HG02884 (cell line): ENCODE data around the gene DNAJC7.
"Not testable (repeated sequence)": the region's sequence is repeated elsewhere in the genome, so short reads cannot be mapped to it uniquely, and the experiment has no call there.

Source experiments
- ATAC-seq: cut with Tn5 transposase; IDR thresholded peaks from one replicate; pipeline ENCODE4 v1.9.1; 2021; ENCODE audit warnings: mild to moderate bottlenecking, moderate library complexity; ENCODE audit not compliant: unreplicated experiment

DNAJC7 gene

DNA sequence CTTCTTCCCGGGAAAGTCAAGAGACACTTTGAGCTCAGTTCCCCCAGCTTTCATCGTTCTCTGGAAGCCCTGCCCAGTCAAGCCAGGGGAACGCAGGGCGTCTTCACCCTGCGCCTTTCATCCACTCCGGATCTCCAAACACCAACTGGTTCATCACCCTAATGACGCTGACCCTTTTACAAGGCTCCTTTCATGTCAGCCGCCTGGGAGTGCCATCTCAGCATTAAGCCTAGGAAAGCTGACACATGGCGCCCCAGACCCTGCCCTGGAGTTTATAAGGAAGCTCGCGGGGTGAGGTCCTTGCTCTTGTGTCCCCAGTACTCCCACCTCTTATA, 594 bp upstream of the DNAJC7 start:
- ATAC-seq = peak; percentile 7

DNA sequence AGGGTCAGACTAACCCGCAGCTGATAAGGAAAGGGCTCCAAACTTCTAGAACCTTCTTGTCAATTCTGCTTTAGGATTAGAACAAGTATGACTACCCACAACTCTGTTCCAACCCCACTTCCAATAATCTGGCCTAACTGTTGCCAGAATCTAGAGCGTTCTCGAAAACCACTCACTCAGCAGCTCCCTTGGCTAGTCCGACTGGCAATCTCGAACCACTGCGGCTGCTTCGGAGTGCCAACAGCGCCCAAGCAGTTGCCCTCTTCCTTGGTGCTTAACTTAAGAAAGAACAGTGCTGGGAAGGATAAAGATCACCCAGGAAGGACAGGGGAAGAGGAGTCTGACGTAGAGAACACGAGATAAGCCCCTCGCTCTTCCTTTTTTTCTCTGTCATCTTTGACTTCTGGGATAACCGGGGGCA, 818 bp downstream of the DNAJC7 start:
- no peak for ATAC-seq

DNA sequence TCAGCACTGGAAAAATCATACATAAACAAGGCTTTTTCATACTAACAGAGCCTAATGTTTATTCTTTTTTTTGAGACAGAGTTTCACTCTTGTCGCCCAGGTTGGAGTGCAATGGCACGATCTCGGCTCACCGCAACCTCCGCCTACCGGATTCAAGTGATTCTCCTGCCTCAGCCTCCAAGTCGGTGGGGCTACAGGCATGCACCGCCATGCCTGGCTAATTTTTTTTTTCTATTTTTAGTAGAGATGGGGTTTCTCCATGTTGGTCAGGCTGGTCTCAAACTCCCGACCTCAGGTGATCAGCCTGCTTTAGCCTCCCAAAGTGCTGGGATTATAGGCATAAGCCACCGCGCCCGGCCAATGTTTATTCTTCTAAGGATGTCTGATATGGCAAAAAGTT, 3.5 kb downstream of the DNAJC7 start:
- not testable (repeated sequence) for ATAC-seq

DNA sequence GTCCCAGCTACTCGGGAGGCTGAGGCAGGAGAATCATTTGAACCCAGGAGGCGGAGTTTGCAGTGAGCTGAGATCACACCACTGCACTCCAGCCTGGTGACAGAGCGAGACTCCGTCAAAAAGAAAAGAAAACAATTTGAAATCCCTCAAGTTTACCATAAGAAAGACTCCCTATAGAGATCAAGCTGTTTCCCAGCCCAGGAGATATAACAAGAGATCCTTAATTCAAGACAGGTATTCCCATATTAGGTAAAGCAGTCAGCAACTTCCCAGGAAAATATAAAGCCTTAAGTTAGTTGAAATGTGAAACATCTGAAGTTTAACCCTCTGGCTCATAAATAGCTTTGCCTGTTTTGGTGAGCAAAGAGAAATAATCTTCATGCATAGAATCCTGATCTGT, 4.9 kb downstream of the DNAJC7 start:
- not testable (repeated sequence) for ATAC-seq

DNA sequence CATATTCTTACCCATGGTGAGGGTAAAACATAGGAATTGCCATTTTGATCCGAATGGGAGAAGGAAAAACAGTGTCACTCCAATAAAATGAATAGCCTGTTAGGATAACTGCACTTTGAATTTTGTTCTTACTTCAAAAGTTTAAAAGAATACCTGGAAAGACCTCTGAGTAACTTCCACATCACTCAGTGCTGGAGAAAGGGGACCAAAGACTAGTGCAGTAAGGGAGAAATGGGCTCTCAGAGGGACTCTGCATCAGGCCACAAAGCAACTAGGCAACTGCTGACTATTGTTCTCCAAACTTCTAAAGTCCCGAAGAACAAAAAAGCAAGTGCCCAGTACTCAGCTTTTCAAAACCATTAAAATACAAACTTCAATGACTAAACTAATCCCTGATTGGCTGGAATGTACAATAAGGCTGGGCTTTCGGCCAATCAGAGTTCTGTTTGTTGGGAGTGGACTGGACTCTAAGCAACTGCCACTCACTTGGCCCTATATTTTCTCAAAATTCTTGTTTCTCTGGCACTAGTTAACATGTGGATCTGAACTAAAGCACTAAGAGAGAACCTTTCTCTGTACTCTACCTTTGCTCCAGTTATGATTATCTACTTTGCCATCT, 6.2 kb downstream of the DNAJC7 start:
- no peak for ATAC-seq

DNA sequence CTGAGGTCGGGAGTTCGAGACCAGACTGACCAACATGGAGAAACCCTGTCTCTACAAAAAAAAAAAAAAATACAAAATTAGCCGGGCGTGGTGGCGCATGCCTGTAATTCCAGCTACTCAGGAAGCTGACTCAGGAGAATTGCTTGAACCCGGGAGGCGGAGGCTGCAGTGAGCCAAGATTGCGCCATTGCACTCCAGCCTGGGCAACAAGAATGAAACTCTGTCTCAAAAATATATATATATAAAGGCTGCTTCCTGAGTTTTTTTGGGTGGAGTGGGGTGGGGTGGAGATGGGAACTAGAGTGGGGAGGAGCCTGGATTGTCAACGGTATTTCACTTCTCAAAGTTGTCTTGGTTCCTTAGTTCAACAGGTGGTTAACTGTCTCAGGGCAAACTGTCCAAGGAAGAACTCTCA, 7.0 kb downstream of the DNAJC7 start:
- not testable (repeated sequence) for ATAC-seq

DNA sequence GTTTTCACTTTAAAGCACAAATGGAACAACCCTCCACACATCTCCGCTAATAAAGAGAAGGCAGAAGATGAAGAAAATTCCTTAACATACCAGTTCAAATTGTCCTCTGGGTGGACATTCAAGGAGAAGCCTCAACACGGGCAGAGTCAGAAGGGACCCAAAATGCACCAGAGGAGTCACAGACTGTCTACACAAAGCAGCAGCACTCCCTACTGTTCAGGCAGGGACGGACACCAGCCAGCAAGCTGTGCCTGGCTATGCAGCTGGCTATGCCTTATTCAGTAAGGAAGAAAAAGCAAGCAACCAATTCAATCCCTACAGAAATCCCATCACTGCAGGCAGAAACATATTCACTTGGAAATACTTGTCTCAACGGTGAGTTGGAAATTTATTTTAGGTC, 8.1 kb downstream of the DNAJC7 start:
- no peak for ATAC-seq

DNA sequence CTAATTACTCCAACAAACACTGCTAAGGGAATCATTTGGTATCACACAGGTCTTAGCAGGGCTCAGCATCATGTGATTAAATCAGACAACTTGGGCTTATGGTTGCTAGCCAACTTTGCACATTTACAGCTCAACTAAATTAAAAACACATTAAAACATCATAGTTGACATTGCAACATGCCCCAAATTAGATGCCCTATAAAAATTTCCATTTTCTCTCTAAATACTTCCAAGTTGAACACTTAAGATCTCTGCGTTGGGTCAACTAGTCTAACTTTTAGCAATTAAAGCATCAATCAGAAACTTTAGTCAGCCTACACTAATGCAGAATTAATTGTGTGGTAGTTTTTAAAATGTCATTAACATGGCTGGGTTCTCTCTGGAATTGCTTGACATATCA, 12.1 kb downstream of the DNAJC7 start:
- no peak for ATAC-seq

DNA sequence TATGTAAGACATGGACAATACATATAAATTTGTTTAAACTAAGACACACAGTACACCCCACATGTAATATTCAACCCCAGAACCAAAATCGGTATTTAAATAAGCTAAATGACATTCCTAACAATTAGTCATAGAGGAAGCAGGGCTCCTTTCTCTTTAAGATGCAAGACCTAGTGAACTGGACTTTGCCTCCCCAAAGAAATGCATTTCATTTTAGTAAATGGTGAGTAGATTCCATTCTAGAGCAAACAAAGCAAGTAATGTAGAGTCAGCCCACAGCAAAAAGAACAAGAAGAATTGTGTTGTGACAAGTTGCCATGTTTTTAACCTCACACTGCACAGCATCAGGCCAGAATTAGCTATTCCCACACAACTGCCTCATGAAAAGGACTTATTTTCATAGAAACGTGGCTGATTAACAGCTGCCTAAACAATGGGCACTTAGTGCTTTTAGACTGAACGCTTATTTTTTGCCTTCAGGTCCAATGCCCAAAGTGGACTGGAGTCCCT, 14.4 kb downstream of the DNAJC7 start:
- ATAC-seq = no peak

DNA sequence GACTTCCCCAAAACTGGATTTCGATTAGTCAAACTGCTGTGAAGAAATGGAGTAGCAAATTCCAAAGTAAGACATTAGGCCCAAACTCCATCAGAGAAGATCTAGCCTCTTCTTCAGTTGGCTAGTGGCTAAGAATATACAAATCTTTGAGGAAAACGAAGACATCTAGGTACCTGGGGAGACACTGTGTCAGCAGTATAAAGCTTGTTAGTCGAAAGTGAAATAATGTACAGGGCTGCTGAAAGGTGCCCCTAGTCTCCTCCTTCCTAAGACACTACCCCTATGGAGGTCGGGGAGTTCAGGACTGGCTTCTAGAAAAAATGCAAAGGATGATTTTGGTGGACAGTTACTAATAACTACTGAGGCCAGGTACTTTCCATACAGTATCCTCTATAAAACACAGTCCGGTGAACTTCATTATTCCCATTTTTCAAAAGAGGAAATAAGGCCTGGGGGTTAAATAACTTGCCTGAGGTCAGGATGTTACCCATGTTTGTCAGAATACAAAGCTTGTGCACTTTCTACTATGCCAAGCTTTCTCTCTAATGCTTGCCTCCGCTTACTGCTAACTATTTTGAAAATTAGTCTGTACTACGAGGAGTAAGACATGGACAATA, 15.0 kb downstream of the DNAJC7 start:
- ATAC-seq = no peak

DNA sequence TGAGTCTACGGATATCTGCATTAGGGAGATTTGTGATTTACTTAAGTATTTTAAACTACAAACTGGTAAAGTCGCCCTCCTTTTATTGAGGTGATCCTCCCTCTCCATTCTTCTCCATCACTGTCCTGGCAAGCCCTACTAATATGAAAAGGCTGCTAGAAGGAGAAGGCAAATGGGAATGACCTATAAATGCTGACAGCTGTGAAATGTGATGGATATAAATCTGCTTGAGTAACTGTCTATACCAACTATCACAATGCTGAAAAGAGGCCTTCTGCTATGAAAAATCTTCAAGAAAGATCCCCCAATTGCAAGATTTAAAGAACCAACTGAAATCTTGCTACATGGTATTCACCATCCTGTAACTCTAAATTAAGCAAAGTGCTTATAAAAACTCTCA, 15.5 kb downstream of the DNAJC7 start:
- no peak for ATAC-seq

DNA sequence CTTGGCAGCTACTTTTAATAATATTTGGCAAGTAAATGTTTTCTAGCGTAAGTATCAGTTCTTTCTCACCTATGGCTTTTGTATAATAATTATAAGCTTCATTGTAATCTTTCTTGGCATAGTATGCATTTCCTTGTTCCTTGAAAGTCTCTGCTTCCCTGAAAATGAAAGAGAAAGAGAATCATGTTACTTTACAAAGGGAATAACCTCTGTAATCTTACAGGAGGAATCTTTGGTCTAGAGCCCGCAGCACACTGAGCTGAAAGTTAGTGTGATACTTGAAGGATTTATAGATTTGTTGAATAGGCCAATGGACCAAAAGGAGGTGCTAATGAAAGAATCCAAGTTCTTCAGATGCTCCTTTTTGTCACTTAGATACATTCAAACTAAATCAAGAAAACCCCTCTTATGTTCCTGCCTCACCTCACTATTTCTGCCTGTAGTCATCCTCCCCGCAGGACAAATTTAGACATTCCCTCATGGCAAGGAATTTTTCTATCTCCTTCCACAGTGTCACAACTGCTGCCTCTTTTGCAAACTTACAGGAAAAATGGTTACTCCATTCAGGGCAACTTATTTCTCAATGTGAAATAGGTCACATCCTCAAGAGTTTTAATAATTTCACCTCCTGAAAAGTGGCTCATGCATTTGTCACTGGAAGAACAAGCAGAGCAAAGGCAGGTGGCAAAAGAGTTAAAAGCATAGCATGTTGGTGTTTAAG, 16.7 kb downstream of the DNAJC7 start:
- no peak for ATAC-seq

DNA sequence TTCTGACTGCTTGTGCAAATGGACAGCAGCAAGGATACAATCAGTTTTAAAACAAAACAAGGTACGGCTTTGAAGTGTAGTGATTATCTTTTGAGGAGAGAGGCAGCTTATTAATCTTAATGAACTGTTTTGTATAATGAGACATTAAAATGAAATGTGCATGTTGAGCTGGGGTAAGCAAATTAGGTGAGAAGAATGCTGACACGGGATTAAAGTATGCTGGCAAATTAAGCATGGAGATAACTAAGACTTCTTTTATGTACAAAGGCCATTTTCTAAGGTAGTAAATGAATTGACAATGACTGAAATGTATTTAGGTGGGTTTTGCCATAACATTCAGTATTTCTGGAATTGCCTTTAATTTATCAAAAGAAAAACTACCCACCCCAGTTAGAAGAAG, 18.7 kb downstream of the DNAJC7 start:
- no peak for ATAC-seq

DNA sequence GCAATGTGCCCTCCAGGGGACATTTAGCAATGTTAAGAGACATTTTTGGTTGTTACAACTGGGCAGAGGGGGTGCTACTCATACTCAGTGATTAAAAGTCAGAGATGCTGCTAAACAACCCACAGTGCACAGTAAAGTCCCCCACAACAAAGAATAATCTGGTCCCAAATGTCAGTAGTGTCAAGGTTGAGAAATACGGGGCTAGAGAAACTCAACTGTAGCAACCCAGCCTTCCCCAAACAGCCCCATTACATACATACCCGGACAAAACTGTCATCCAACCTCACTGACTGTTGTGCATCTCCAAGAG, 20.4 kb downstream of the DNAJC7 start:
- no peak for ATAC-seq

DNA sequence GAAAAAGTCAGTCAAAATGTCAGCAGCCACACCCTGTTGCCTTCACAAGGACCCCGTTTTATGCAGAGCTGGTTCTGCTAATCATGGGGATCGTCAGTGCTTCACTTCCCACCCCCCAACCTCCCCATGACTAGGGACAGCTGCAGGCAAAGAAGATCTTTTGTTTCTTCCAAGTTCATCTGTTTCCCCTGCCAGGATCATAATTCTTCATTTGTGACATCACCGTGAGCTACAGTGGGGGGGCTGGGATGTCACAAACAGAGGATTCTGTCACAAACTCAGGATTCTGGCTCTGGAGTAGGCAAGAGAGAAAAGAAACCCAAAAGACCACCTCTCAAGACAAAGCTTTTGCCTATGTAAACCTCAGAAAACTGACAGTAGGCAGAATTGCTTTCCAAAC, 24.7 kb downstream of the DNAJC7 start:
- no peak for ATAC-seq

DNA sequence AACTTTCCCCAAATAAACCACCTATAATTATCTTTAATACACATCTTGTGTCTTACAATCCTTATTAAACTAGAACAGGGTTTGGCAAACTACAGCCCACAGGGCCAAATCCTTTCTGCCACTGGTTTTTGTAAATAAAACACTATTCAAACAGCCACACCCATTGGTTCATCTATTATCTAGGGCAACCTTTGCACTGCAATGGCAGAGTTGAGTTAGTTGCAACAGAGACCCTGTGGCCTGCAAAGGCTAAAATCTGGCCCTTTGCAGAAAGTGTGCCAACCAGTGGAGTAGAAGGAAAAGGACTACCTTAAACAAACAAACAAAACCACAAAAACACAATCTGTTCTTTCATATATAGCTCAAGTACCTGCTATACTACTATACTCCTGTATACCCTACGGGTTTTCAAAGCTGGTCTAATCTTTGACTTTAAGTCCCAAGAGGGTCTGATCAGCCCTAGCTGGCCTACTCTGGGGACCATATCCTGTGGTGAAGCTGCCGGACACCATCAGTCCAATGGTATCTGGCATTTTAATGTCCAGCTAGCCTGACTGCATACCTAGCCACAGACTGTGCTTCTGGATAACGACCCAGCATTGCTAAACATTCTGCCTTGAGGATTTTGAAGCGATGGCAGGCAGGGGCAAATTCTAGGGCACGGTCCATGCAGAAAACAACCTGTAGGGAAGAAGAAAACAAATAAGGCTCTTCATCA, 27.4 kb downstream of the DNAJC7 start:
- no peak for ATAC-seq

DNA sequence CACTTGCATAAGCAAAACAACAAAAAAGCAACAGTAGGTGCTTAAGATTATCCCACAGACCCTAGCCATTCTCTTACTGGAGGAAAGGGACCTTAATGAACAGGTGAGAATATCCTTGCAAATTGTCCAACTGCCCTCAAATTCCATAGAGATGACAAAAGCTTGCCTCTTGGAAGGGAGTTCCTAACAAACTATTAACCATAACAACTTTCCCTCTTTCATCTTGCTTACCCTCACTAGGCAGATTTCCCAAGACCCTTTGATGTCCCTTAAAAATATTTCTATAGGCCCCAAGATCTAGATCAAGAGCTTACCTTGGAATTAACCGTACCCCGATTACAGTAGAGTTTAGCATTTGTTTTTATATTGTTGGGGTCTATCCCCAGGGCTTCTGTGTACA, 28.8 kb downstream of the DNAJC7 start:
- ATAC-seq = no peak

DNA sequence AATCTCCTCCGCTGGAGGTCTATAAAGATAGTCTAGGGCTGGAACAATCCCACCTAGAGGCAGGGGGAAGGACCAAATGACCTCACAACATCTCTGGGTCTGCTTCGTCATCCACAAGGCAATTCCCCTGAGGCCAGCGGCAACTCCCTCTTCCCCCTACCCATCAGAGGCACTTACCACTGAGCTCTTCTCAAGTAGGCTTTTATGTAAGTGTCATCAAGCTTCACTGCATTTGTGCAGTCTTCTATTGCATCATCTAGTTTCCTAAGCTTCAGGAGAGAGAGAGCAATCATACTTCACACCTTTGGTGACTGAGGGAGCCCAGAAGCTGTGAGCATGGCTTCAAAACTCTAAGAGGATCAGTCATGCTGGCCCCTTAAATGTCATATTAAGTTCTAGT, 29.6 kb downstream of the DNAJC7 start:
- no peak for ATAC-seq

DNA sequence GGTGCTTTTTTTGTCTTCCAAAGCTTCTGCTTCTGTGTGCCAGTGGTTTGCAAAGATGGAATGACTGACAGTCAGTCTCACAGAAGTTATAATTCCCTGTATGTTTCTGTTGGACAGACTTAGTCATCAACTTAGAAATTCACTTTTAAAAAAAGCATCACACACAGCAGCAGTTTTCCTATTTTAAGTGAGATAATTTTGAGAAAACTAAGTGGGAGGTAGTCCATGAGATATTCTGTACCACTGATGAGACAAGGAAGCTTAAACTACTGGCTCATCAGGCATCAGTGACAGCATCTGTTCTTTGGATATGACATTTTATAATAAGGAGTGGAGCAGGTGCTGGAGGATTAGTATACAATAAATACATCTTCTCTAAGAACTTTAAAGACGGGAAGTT, 30.6 kb downstream of the DNAJC7 start:
- no peak for ATAC-seq

DNA sequence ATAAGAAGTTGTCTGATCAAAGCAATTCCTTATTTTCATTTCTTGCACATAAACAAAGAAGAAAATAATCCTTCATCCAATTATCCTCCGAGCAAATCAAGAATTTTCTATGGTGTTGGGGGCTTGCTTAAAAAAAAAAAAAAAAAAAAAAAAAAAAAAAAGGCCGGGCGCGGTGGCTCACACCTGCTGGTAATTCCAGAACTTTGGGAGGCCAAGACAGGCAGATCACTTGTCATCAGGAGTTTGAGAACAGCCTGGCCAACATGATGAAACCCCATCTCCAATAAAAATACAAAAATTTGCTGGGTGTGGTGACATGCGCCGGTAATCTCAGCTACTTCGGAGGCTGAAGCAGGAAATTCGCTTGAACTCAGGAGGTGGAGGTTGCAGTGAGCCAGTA, 31.3 kb downstream of the DNAJC7 start:
- ATAC-seq = no peak

DNA sequence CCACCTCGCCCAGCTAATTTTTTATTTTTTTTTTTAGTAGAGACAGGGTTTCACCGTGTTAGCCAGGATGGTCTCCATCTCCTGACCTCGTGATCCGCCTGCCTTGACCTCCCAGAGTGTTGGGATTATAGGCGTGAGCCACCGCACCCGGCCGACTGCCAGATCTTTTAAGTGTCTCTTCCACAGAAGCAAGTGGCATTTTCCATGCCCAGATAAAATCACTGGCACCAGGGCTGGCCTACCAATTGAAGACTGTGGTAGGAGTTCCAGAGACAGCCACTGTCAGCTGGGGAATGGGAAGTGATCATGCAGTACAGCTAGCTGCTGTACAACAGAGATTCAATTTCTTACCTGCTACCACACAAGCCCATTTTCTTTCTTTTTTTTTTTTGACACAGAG, 32.8 kb downstream of the DNAJC7 start:
- no peak for ATAC-seq
